IPS DF 6.9 (cell line): ENCODE results near the gene GTF2A1.
A peak's percentile ranks its signal among the peaks of the same experiment; 100 is the strongest.

ENCODE experiments used
- DNase-seq: peaks from one replicate; pipeline ENCODE4 v3.0.0-alpha.2; 2013; ENCODE audit warnings: low read depth, low spot score
- H3K27ac ChIP-seq: one replicate; pipeline ENCODE4 v1.5.1; 2013; ENCODE audit warnings: low read length, control low read depth
- H3K27me3 ChIP-seq: 2 replicates; pipeline ENCODE4 v1.6.1; 2013; ENCODE audit warnings: mild to moderate bottlenecking, low read length; ENCODE audit not compliant: control insufficient read depth, insufficient read depth
- H3K36me3 ChIP-seq: 2 replicates; pipeline ENCODE4 v1.6.1; 2013; ENCODE audit warnings: low read length; ENCODE audit not compliant: control insufficient read depth, insufficient read depth
- H3K4me1 ChIP-seq: 2 replicates; pipeline ENCODE4 v1.6.1; 2013; ENCODE audit warnings: low read length; ENCODE audit not compliant: control insufficient read depth, insufficient read depth
- H3K4me3 ChIP-seq: 2 replicates; pipeline ENCODE4 v1.5.1; 2013; ENCODE audit warnings: mild to moderate bottlenecking, low read length
- H3K9me3 ChIP-seq: 2 replicates; pipeline ENCODE4 v1.6.1; 2013; ENCODE audit warnings: low read length, inconsistent platforms; ENCODE audit not compliant: control insufficient read depth, insufficient read depth
- WGBS: extraction: QIAGEN DNeasy Blood & Tissue Kit; methylation state at CpG from one replicate; pipeline ENCODE4 v1.1.7; 2013; ENCODE audit warnings: mixed read lengths, missing lambda C conversion rate; ENCODE audit not compliant: insufficient read length, insufficient coverage; 5-methylcytosine and 5-hydroxymethylcytosine counted together

The GTF2A1 gene

GRCh38 chr14:81220830-81221578 lies at the start of gene GTF2A1:
TSS of gene GTF2A1 (minus strand) at chr14:81220959. CDS start at chr14:81220518, 441 bp downstream.
- Histone ChIP-seq H3K4me3 (peak within 1 kb of the TSS; percentile 74; the same call in 1 of the 2 replicates), H3K9me3 (no peaks in the 10 kb centered on the region), H3K27ac (no peak within 1 kb of the TSS), H3K27me3 (no peaks in the 10 kb centered on the region), H3K36me3 (no peaks in the 10 kb centered on the region), H3K4me1 (no peaks in the 10 kb centered on the region; the same call in 1 of the 2 replicates)
- DNase-seq: peak; percentile 76
- no CpG with 5 or more reads among the region's 84 CpGs for WGBS

GRCh38 chr14:81269979-81270375 lies 49.2 kb upstream of the GTF2A1 start:
- no CpG with 5 or more reads among the region's 3 CpGs for WGBS
- no peaks in the 10 kb centered on the region for H3K9me3 ChIP-seq
- no peaks in the 10 kb centered on the region for H3K36me3 ChIP-seq
- H3K4me3 ChIP-seq: no peak overlapping the region
- DNase-seq: no peak
- no peaks in the 10 kb centered on the region for H3K4me1 ChIP-seq
- H3K27ac ChIP-seq: no peak overlapping the region
- no peaks in the 10 kb centered on the region for H3K27me3 ChIP-seq

- Histone ChIP-seq H3K4me1 (no peaks in the 10 kb centered on the region), H3K27ac (no peak overlapping the region), H3K27me3 (no peaks in the 10 kb centered on the region), H3K9me3 (no peaks in the 10 kb centered on the region), H3K4me3 (no peak overlapping the region), H3K36me3 (no peaks in the 10 kb centered on the region)
- DNase-seq: peak; percentile 39
- WGBS: no CpG with 5 or more reads among the region's 7 CpGs
Measured at GRCh38 chr14:81269100-81269978, 48.6 kb upstream of the GTF2A1 start.

- Histone ChIP-seq H3K4me3 (no peak overlapping the region), H3K36me3 (no peaks in the 10 kb centered on the region), H3K4me1 (no peaks in the 10 kb centered on the region), H3K9me3 (no peaks in the 10 kb centered on the region), H3K27ac (no peak overlapping the region), H3K27me3 (no peaks in the 10 kb centered on the region)
- WGBS: no CpG with 5 or more reads among the region's 3 CpGs
- no peak for DNase-seq
Measured at GRCh38 chr14:81268016-81268416, 47.3 kb upstream of the GTF2A1 start.

GRCh38 chr14:81265636-81266169 lies 44.9 kb upstream of the GTF2A1 start:
- H3K4me3 ChIP-seq: no peak overlapping the region
- no peaks in the 10 kb centered on the region for H3K36me3 ChIP-seq
- no peaks in the 10 kb centered on the region for H3K4me1 ChIP-seq
- H3K27ac ChIP-seq: no peak overlapping the region
- H3K27me3 ChIP-seq: no peaks in the 10 kb centered on the region
- no peaks in the 10 kb centered on the region for H3K9me3 ChIP-seq
- DNase-seq: no peak
- WGBS: no CpG with 5 or more reads among the region's 3 CpGs

DNA sequence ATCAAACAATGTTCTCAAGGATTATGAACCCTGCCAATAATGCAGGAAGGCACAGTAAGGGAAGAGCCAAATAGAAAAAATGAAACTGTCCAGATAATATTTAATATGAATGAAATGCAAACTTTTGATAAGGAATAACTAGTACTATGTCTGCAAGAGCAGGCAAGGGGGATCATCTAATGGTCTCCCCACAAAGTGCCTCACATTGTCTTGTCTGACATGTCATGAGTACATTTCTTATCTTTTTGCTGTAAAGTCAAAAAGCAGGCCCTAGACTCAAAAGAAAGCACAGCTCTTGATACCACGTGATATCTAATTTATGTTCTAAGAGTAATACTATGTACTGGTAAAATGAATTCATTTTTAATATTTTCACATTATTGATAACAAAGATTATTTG lies 43.9 kb upstream of the GTF2A1 start:
- no peak for DNase-seq
- Histone ChIP-seq H3K27me3 (no peaks in the 10 kb centered on the region), H3K27ac (no peak overlapping the region), H3K36me3 (no peaks in the 10 kb centered on the region), H3K4me3 (no peak overlapping the region), H3K9me3 (no peaks in the 10 kb centered on the region), H3K4me1 (no peaks in the 10 kb centered on the region)
- no CpG with 5 or more reads among the region's 1 CpG for WGBS

DNA sequence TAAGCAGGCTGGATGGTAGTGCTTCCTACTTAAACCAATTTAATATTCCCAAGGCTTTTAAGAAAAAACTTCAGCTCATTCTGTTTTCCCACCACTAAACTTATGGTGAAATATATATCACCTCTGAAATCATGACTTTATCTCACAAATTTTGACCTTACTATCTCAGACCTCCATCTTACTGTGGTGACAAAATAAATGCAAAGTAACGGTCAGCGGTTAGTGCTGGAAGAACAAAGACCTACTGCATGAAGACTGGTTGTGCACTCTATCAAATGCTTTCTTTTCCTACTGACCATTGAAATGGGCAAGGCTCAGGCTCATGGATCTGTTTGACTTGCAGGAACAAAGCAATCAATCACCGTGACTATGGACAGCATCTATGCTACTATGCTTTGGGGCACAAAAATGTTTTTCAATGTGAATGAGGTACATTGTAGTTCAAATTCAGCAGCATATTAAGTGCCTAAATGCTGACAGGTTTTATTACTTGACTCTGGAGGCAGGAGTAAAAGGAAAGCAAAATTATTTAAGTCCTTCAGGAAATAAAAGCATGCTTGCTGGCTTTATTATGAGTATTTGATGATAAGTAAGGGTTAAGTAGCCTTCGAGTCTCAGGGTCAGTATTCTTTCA lies 43.1 kb upstream of the GTF2A1 start:
- Histone ChIP-seq H3K27me3 (no peaks in the 10 kb centered on the region), H3K27ac (no peak overlapping the region), H3K4me3 (no peak overlapping the region), H3K4me1 (no peaks in the 10 kb centered on the region), H3K9me3 (no peaks in the 10 kb centered on the region), H3K36me3 (no peaks in the 10 kb centered on the region)
- no peak for DNase-seq
- no CpG with 5 or more reads among the region's 4 CpGs for WGBS

DNA sequence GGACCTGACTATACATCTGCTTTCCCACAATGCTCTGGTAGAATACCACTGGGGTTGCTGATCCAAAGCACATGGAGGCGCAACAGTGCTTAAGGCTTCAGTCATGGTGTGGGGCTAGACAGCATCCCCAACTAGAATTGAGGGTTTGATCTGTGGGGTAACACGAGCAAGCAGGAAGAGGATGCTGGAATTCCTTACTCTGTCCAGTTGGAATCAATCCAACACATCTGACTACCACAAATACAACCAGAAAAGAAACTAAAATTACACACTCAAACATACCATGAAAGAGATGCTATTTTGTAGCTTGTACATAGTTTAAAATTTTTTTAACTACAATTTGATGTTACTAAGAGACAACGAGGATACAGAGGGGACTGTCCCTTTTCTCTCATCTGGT lies 40.4 kb upstream of the GTF2A1 start:
- Histone ChIP-seq H3K27me3 (no peaks in the 10 kb centered on the region), H3K4me3 (no peak overlapping the region), H3K36me3 (no peaks in the 10 kb centered on the region), H3K9me3 (no peaks in the 10 kb centered on the region), H3K27ac (no peak overlapping the region), H3K4me1 (no peaks in the 10 kb centered on the region)
- WGBS: no CpG with 5 or more reads among the region's 3 CpGs
- no peak for DNase-seq

GRCh38 chr14:81260732-81261131 lies 40.0 kb upstream of the GTF2A1 start:
- no peaks in the 10 kb centered on the region for H3K9me3 ChIP-seq
- no CpG with 5 or more reads among the region's 3 CpGs for WGBS
- H3K4me1 ChIP-seq: no peaks in the 10 kb centered on the region
- DNase-seq: no peak
- no peak overlapping the region for H3K4me3 ChIP-seq
- H3K27ac ChIP-seq: no peak overlapping the region
- no peaks in the 10 kb centered on the region for H3K27me3 ChIP-seq
- no peaks in the 10 kb centered on the region for H3K36me3 ChIP-seq

GRCh38 chr14:81256289-81256960 lies 35.7 kb upstream of the GTF2A1 start:
- Histone ChIP-seq H3K27ac (no peak overlapping the region), H3K4me1 (no peaks in the 10 kb centered on the region), H3K4me3 (no peak overlapping the region), H3K27me3 (no peaks in the 10 kb centered on the region), H3K9me3 (no peaks in the 10 kb centered on the region), H3K36me3 (no peaks in the 10 kb centered on the region)
- DNase-seq: no peak
- no CpG with 5 or more reads among the region's 2 CpGs for WGBS
